IMR-90 (cell line): ENCODE data around the gene TWIST2. TPM values are rescaled to one million over a fixed set of nuclear protein-coding genes. Genes with fewer than 3 reads are reported as not detected.

Experiments
- ATAC-seq: fragments of 200-7000 bp; cut with Tn5 transposase; 2 replicates; pipeline ENCODE4 v1.9.1; 2020; ENCODE audit warnings: low read depth, mild to moderate bottlenecking, moderate library complexity
- BruUV-seq: library from RNA; stranded (reverse); fragments of 400-500 nt; replicated peaks from 2 replicates; lab custom pipeline; 2021; lab: Mats Ljungman, UMichigan
- CTCF ChIA-PET: fragments of 300-600 bp; formaldehyde crosslinking; extraction: SDS; loops from one replicate; lab custom pipeline; 2021; ENCODE audit warnings: antibody characterized with exemption; lab: Yijun Ruan, JAX
- POLR2A ChIA-PET: fragments of 300-600 bp; sonication (Branson Sonifier 250); formaldehyde crosslinking; loops from one replicate; lab custom pipeline; 2022; ENCODE audit warnings: antibody characterized with exemption; ENCODE audit not compliant: unreplicated experiment; lab: Charles Lee
- DNase-seq: peaks from one replicate; pipeline ENCODE4 v3.0.0; 2013
- H2AFZ ChIP-seq: replicated peaks from 2 replicates; pipeline ENCODE3; 2013; ENCODE audit warnings: low read length, mild to moderate bottlenecking; ENCODE audit not compliant: poor library complexity
- H2AK5ac ChIP-seq: 2 replicates; pipeline ENCODE4 v1.6.1; 2013; ENCODE audit warnings: low read depth, low read length, inconsistent platforms
- H2AK9ac ChIP-seq: replicated peaks from 2 replicates; pipeline ENCODE3; 2013; ENCODE audit warnings: mild to moderate bottlenecking, low read depth, low read length, moderate library complexity; ENCODE audit not compliant: poor library complexity
- H2BK120ac ChIP-seq: 2 replicates; pipeline ENCODE4 v1.6.1; 2013; ENCODE audit warnings: low read depth, low read length, inconsistent platforms
- H2BK15ac ChIP-seq: 3 replicates; pipeline ENCODE4 v1.6.1; 2013; ENCODE audit warnings: low read depth, low read length, inconsistent platforms
- H2BK20ac ChIP-seq: 2 replicates; pipeline ENCODE4 v1.6.1; 2013; ENCODE audit warnings: low read depth, mild to moderate bottlenecking, inconsistent platforms, low read length, moderate library complexity
- H2BK5ac ChIP-seq: 2 replicates; pipeline ENCODE4 v1.6.1; 2013; ENCODE audit warnings: mild to moderate bottlenecking, low read depth, low read length, inconsistent platforms; ENCODE audit not compliant: poor library complexity, severe bottlenecking
- H3K14ac ChIP-seq: replicated peaks from 2 replicates; pipeline ENCODE4 v1.6.1; 2013; ENCODE audit warnings: low read depth, low read length, inconsistent platforms
- H3K18ac ChIP-seq: 2 replicates; pipeline ENCODE4 v1.6.1; 2013; ENCODE audit warnings: low read depth, low read length, control low read depth
- H3K23ac ChIP-seq: 2 replicates; pipeline ENCODE4 v1.6.1; 2013; ENCODE audit warnings: low read depth, low read length, inconsistent platforms
- H3K27ac ChIP-seq: 2 replicates; pipeline ENCODE4 v1.5.1; 2013; ENCODE audit warnings: mild to moderate bottlenecking, control low read depth, low read length; ENCODE audit not compliant: insufficient read depth
- H3K27me3 ChIP-seq: 2 replicates; pipeline ENCODE4 v1.6.1; 2013; ENCODE audit warnings: low read length; ENCODE audit not compliant: control insufficient read depth, insufficient read depth
- H3K36me3 ChIP-seq: 2 replicates; pipeline ENCODE4 v1.6.1; 2013; ENCODE audit warnings: low read length, mixed read lengths; ENCODE audit not compliant: control insufficient read depth, insufficient read depth
- H3K4ac ChIP-seq: 2 replicates; pipeline ENCODE4 v1.6.1; 2013; ENCODE audit warnings: low read depth, low read length, inconsistent platforms
- H3K4me1 ChIP-seq: 2 replicates; pipeline ENCODE4 v1.6.1; 2013; ENCODE audit warnings: low read length, mixed read lengths; ENCODE audit not compliant: control insufficient read depth, insufficient read depth
- H3K4me2 ChIP-seq: 2 replicates; pipeline ENCODE4 v1.6.1; 2013; ENCODE audit warnings: low read depth, mild to moderate bottlenecking, control low read depth, low read length, moderate library complexity
- H3K4me3 ChIP-seq: 2 replicates; pipeline ENCODE4 v1.5.1; 2013; ENCODE audit warnings: low read depth, mild to moderate bottlenecking, control low read depth, low read length, moderate library complexity; ENCODE audit not compliant: insufficient read depth
- H3K56ac ChIP-seq: 2 replicates; pipeline ENCODE4 v1.6.1; 2013; ENCODE audit warnings: low read length, inconsistent platforms; ENCODE audit not compliant: insufficient read depth; ENCODE audit errors: extremely low read depth
- H3K79me1 ChIP-seq, 2 experiments: 2 replicates each; pipeline ENCODE4 v1.6.1; 2013; ENCODE audit warnings: low read length in 2 of 2, inconsistent platforms in 1 of 2, low read depth in 1 of 2
- H3K9ac ChIP-seq: 2 replicates; pipeline ENCODE4 v1.6.1; 2013; ENCODE audit warnings: low read depth, low read length, control low read depth
- H3K9me1 ChIP-seq: 2 replicates; pipeline ENCODE4 v1.6.1; 2013; ENCODE audit warnings: low read length, inconsistent platforms; ENCODE audit not compliant: insufficient read depth
- H3K9me3 ChIP-seq: 2 replicates; pipeline ENCODE4 v1.6.1; 2013; ENCODE audit warnings: low read length; ENCODE audit not compliant: control insufficient read depth, insufficient read depth
- H4K20me1 ChIP-seq: 2 replicates; pipeline ENCODE4 v1.6.1; 2013; ENCODE audit warnings: low read length, inconsistent platforms; ENCODE audit not compliant: insufficient read depth
- H4K5ac ChIP-seq: 2 replicates; pipeline ENCODE4 v1.6.1; 2013; ENCODE audit warnings: mild to moderate bottlenecking, low read depth, low read length, control low read depth
- H4K8ac ChIP-seq, 2 experiments: 2 replicates each; pipeline ENCODE4 v1.6.1; 2013; ENCODE audit warnings: low read depth in 2 of 2, low read length in 2 of 2, control low read depth in 1 of 2, inconsistent platforms in 1 of 2
- H4K91ac ChIP-seq: 2 replicates; pipeline ENCODE4 v1.6.1; 2013; ENCODE audit warnings: low read depth, low read length, inconsistent platforms; ENCODE audit not compliant: insufficient read depth
- BHLHE40 ChIP-seq: fragments of 150-350 bp; IDR thresholded peaks from 2 replicates; pipeline ENCODE4 v1.6.1; 2016; ENCODE audit warnings: mild to moderate bottlenecking, low read depth, low read length
- CEBPB ChIP-seq: IDR thresholded peaks from 2 replicates; pipeline ENCODE4 v1.6.1; 2012; ENCODE audit warnings: low read depth, low read length, improper control_type of control experiment
- CHD1 ChIP-seq: IDR thresholded peaks from 2 replicates; pipeline ENCODE4 v1.6.1; 2012; ENCODE audit warnings: low read depth, low read length, improper control_type of control experiment
- ELK1 ChIP-seq: fragments of 150-350 bp; IDR thresholded peaks from 2 replicates; pipeline ENCODE4 v1.6.1; 2016; ENCODE audit warnings: low read depth, mild to moderate bottlenecking, low read length, moderate library complexity, borderline replicate concordance
- FOS ChIP-seq: fragments of 150-350 bp; IDR thresholded peaks from 2 replicates; pipeline ENCODE4 v1.6.1; 2016; ENCODE audit warnings: low read depth, low read length
- MAFK ChIP-seq: IDR thresholded peaks from 2 replicates; pipeline ENCODE4 v1.6.1; 2012; ENCODE audit warnings: low read depth, low read length, improper control_type of control experiment
- MAZ ChIP-seq: IDR thresholded peaks from 2 replicates; pipeline ENCODE4 v1.6.1; 2012; ENCODE audit warnings: low read depth, mild to moderate bottlenecking, low read length, improper control_type of control experiment, moderate library complexity, borderline replicate concordance
- MXI1 ChIP-seq: IDR thresholded peaks from 2 replicates; pipeline ENCODE4 v1.6.1; 2012; ENCODE audit warnings: low read depth, mild to moderate bottlenecking, low read length, moderate library complexity, borderline replicate concordance
- POLR2A ChIP-seq: IDR thresholded peaks from 2 replicates; pipeline ENCODE4 v1.6.1; 2012; ENCODE audit warnings: mild to moderate bottlenecking, low read depth, low read length
- RAD21 ChIP-seq: IDR thresholded peaks from 2 replicates; pipeline ENCODE4 v1.6.1; 2012; ENCODE audit warnings: low read length, improper control_type of control experiment
- RCOR1 ChIP-seq: IDR thresholded peaks from 2 replicates; pipeline ENCODE4 v1.6.1; 2012; ENCODE audit warnings: mild to moderate bottlenecking, low read length, improper control_type of control experiment; ENCODE audit not compliant: insufficient replicate concordance
- RFX5 ChIP-seq: IDR thresholded peaks from 2 replicates; pipeline ENCODE4 v1.8.0; 2012; ENCODE audit warnings: low read depth, mild to moderate bottlenecking, low read length, moderate library complexity
- SMC3 ChIP-seq: fragments of 150-350 bp; IDR thresholded peaks from 2 replicates; pipeline ENCODE4 v1.6.1; 2016; ENCODE audit warnings: low read depth, mild to moderate bottlenecking, antibody characterized with exemption, low read length, moderate library complexity
- WGBS, 2 experiments: methylation state at CpG; one replicate each; pipeline versions ENCODE4 v1.1.5 to v1.1.7; 2013; ENCODE audit warnings: missing lambda C conversion rate in 2 of 2; ENCODE audit not compliant: insufficient read length in 1 of 2; ENCODE audit errors: extremely low coverage in 2 of 2; 5-methylcytosine and 5-hydroxymethylcytosine counted together
- dilution Hi-C: fragments of 300-500 bp; cut with HindIII; formaldehyde crosslinking; loops from one replicate; pipeline ENCODE4 v1.14.3; 2018; ENCODE audit warnings: low sequenced_read_pairs; ENCODE audit not compliant: unreplicated experiment
- in situ Hi-C: fragments of 300-500 bp; cut with MboI; formaldehyde crosslinking; loops from 3 replicates; pipeline ENCODE4 v1.14.3; 2019; ENCODE audit warnings: low sequenced_read_pairs, inconsistent platforms, mixed read lengths
- intact Hi-C: fragments of 100-400 bp; cut with micrococcal nuclease; formaldehyde crosslinking; loops from 2 replicates; pipeline ENCODE4 v1.10.0; 2022
- polyA plus RNA-seq, 3 experiments: library from polyadenylated mRNA; depleted of rRNA; stranded (reverse); fragments of >200 nt; gene quantifications; 2 replicates each; pipeline ENCODE4 v1.2.3, GENCODE V29; 2012; ENCODE audit warnings: low replicate concordance in 1 of 3
- total RNA-seq: library from RNA; depleted of rRNA; stranded (reverse); fragments of >200 nt; gene quantifications from 2 replicates; pipeline ENCODE4 v1.2.3, GENCODE V29; 2012
- TF ChIP-seq, protein P1 (sequence below): fragments of 150-350 bp; IDR thresholded peaks from 2 replicates; pipeline ENCODE4 v1.6.1; 2017; ENCODE audit warnings: mild to moderate bottlenecking, antibody characterized with exemption, low read length, low read depth
- TF ChIP-seq, protein P2 (sequence below): conservative IDR thresholded peaks from 2 replicates; pipeline ENCODE4 v1.5.1; 2012; ENCODE audit warnings: mild to moderate bottlenecking, low read depth, low read length, improper control_type of control experiment

The TWIST2 gene
- total and polyA plus RNA-seq, 2 of the 4 experiments (the other 2 are of a cell fraction) = 9.3 to 33.6 TPM

GRCh38 chr2:238808761-238809160, 39.1 kb upstream of the TWIST2 start:
- in situ Hi-C loops (no loop called here), intact Hi-C loops (no loop called here), dilution Hi-C loops (no loop called here)
- no CpG with 5 or more reads among the region's 1 CpG for WGBS, 2 experiments
- no peak for DNase-seq
- Histone ChIP-seq H3K9me1 (no peaks in the 10 kb centered on the region), H4K8ac (no peak overlapping the region), H4K91ac (no peak overlapping the region), H2BK20ac (no peak overlapping the region), H3K4me1 (no peaks in the 10 kb centered on the region), H4K5ac (no peak overlapping the region), H3K56ac (no peak overlapping the region), H2AK9ac (no peak overlapping the region), H3K27me3 (peaks cover 17% of the 10 kb centered on the region), H4K20me1 (no peaks in the 10 kb centered on the region), H3K9ac (no peak overlapping the region), H3K36me3 (no peaks in the 10 kb centered on the region), H2BK15ac (no peak overlapping the region), H3K27ac (no peak overlapping the region), H2AFZ (no peak overlapping the region), H3K9me3 (peaks cover 9% of the 10 kb centered on the region), H3K4me3 (no peak overlapping the region), H3K4ac (no peak overlapping the region), H3K79me1 (no peaks in the 10 kb centered on the region), H3K18ac (no peak overlapping the region), H3K14ac (no peak overlapping the region), H3K23ac (no peak overlapping the region), H2AK5ac (no peak overlapping the region), H2BK120ac (no peak overlapping the region), H3K4me2 (no peak overlapping the region), H2BK5ac (no peak overlapping the region)
- ChIA-PET CTCF (no interaction called here), POLR2A (no interaction called here)
- no TSS peak for BruUV-seq
- no peak for TF ChIP-seq BHLHE40
- TF ChIP-seq RCOR1 = no peak
- TF ChIP-seq MXI1 = no peak
- no peak for TF ChIP-seq FOS
- TF ChIP-seq ELK1 = no peak
- TF ChIP-seq, protein P1, sequence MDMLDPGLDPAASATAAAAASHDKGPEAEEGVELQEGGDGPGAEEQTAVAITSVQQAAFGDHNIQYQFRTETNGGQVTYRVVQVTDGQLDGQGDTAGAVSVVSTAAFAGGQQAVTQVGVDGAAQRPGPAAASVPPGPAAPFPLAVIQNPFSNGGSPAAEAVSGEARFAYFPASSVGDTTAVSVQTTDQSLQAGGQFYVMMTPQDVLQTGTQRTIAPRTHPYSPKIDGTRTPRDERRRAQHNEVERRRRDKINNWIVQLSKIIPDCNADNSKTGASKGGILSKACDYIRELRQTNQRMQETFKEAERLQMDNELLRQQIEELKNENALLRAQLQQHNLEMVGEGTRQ = no peak
- TF ChIP-seq RFX5 = no peak
- TF ChIP-seq SMC3 = no peak
- TF ChIP-seq, protein P2, sequence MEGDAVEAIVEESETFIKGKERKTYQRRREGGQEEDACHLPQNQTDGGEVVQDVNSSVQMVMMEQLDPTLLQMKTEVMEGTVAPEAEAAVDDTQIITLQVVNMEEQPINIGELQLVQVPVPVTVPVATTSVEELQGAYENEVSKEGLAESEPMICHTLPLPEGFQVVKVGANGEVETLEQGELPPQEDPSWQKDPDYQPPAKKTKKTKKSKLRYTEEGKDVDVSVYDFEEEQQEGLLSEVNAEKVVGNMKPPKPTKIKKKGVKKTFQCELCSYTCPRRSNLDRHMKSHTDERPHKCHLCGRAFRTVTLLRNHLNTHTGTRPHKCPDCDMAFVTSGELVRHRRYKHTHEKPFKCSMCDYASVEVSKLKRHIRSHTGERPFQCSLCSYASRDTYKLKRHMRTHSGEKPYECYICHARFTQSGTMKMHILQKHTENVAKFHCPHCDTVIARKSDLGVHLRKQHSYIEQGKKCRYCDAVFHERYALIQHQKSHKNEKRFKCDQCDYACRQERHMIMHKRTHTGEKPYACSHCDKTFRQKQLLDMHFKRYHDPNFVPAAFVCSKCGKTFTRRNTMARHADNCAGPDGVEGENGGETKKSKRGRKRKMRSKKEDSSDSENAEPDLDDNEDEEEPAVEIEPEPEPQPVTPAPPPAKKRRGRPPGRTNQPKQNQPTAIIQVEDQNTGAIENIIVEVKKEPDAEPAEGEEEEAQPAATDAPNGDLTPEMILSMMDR = no peak
- no peak for TF ChIP-seq MAFK
- no peak for TF ChIP-seq CHD1
- no peak for TF ChIP-seq RAD21
- no peak for TF ChIP-seq MAZ
- TF ChIP-seq CEBPB = no peak
- TF ChIP-seq POLR2A = no peak
- no peak for ATAC-seq
